CD4-positive, alpha-beta T cell treated with Interleukin-10 for 1 hour (primary cell): ENCODE results near the gene PNMA8B.
A peak's percentile ranks its signal among the peaks of the same experiment; 100 is the strongest.
"Not testable (repeated sequence)": the region's sequence is repeated elsewhere in the genome, so short reads cannot be mapped to it uniquely, and the experiment has no call there.

Experiments
- DNase-seq: peaks from one replicate; pipeline ENCODE4 v3.0.0-alpha.2; 2020

PNMA8B gene

GRCh38 chr19:46495786-46496099 is at the start of gene PNMA8B:
TSS of gene PNMA8B (minus strand) at chr19:46495867. CDS start at chr19:46495465, 402 bp downstream.
- DNase-seq: peak; percentile 39

- no peak for DNase-seq
Measured at GRCh38 chr19:46544651-46545050, 49.0 kb upstream of the PNMA8B start.

DNA sequence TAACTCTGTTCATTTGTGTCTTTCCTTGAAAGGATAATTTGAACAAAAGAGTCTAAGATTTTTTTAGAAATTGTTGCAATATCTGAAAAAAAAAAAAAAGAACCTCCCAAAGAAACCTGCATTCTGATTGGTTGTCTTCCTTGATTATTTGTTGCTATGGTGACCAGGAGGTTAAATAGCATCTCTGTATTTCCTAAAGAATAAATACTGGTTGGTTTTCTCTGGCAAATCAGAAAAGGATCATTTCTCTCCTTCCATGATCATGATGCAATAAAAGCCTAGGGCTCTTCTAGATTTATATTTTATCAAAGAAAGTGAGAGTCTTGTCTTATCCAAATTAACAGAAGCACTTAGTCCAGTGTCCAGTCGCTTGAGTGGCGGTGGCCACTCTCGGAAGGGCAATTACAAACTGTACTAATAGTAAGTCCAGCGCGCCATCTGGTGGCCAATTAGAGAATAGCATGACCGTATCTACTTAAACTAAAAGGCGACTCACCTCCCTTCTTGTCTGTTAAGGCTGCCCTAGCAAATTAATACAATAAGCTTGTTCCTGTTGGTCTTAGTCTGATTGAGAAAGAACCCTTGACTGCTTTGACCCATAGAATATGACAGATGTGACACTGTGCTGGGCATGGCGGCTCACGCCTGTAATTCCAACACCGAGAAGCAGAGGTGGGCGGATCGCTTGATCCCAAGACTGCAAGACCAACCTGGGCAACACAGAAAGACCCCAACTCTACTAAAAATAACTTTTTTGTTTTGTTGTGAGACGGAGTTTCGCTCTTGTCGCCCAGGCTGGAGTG is 47.0 kb upstream of the PNMA8B start:
- DNase-seq: peak; percentile 79

GRCh38 chr19:46537136-46538097 is 41.8 kb upstream of the PNMA8B start:
- DNase-seq: peak; percentile 67

GRCh38 chr19:46536391-46536790 is 40.7 kb upstream of the PNMA8B start:
- DNase-seq: no peak

DNA sequence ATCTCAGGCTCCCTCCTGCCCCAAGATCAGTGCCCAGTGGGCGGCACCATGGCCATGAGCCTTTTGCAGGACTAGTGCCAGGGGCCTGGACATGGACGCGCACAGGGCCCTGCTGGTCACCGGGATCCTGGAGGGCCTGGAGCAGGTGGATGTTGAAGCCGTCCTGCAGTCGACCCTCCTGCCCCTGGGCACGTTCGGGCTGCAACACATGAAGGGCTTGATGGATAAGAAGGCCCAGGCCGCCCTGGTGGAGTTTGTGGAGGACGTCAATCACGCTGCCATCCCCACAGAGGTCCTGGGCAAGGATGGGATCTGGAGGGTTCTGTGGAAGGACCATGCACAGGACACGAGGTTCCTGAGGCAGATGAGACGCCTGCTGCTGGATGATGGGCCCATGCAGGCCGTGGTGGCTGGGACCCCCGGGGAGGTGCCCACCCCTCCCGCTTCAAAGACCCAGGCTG is 38.0 kb upstream of the PNMA8B start:
- DNase-seq: no peak

GRCh38 chr19:46533078-46533620 is 37.5 kb upstream of the PNMA8B start:
- no peak for DNase-seq

- no peak for DNase-seq
Measured at GRCh38 chr19:46530636-46531035, 35.0 kb upstream of the PNMA8B start.

GRCh38 chr19:46529622-46530451 is 34.2 kb upstream of the PNMA8B start:
- peak; percentile 78 for DNase-seq

- DNase-seq: no peak
Measured at GRCh38 chr19:46528601-46529590, 33.2 kb upstream of the PNMA8B start.

- not testable (repeated sequence) for DNase-seq
Measured at GRCh38 chr19:46526801-46527200, 31.1 kb upstream of the PNMA8B start.

DNA sequence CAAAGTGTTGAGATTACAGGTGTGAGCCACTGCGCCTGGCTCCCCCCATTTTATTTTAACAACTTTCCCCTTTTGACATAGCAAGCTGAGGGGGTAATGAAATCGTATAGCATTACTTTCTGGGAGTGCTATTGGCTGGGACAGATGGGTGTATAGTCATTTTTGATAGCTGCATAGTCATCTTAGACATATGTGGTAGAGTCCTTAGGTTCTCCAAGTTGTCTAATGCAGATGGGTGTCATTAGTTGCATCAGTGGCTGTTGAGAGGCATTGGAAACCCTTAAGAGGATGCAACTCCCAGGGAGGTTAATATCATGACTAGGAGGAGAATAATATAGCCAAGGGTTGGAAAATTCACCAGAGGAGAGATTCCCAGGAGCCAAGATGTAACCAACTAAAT is 28.6 kb upstream of the PNMA8B start:
- DNase-seq: no peak

DNA sequence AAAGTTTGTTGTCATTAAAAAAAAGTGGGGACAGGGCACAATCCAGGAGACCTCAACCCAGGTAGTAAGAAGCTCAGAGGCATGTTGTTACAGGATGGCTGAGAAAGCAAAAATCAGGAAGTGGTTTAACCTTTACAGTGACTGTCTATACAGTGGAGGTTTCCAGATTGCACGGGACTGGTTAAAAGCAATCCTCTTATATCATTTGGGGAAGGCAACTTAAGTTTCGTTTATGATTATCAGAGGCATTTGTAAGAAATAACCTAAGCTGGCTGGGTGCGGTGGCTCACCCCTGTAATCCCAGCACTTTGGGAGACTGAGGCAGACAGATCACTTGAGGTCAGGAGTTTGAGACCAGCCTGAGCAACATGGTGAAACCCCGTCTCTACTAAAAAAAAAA is 27.3 kb upstream of the PNMA8B start:
- DNase-seq: peak; percentile 52

GRCh38 chr19:46521241-46521868 is 25.7 kb upstream of the PNMA8B start:
- no peak for DNase-seq

DNA sequence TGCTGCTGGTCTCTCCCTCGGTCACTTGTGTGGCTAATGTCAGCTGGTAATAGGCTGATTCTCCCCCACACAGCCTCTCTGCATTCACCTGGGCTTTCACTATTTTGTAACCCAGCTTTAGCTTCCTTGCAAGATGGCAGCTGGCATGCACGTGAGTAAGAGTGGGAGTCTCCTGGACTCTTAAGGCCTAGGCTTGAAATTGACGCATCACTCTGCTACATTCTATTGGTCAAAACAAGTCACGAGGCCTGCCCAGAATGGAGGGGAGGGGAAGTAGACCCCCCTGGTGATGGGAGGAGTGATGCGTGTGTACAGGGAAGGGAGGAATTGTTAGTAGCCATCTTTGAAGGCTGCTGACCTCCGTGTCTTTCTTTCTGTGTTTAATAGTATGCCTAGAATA is 24.9 kb upstream of the PNMA8B start:
- no peak for DNase-seq

DNA sequence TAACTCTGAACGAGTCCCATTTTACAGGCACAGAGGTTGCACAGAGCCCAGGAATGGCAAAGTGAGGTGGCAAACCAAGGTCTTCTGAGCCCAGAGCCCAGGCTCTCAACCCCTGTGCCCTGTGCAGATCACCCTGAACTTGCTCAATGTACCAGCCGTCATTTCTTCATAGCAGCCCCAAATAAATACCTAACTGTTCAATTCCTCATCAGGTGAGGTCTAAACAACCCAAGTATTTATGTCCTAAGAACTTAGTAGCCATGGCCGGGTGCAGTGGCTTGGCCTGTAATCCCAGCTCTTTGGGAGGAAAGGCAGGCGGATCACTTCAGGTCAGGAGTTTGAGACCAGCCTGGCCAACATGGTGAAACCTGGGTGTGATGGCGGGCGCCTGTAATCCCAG is 21.8 kb upstream of the PNMA8B start:
- DNase-seq: no peak

- peak; percentile 55 for DNase-seq
Measured at GRCh38 chr19:46515879-46516350, 20.2 kb upstream of the PNMA8B start.

DNA sequence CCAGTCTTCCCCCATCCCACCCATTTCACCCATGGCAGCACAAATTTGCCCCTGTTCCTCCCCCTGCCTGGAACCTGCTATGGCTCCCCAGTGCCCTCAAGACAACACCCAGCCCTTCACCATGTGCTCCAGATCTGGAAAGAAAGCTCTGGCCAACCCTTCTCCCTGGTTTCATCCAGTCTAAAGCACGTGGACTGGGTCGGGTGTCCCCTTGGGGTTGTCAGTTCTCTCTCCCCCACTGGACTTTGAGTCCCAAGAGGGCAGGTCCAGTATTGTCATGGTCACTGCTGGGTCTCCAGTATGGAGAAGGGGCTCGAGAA is 19.6 kb upstream of the PNMA8B start:
- no peak for DNase-seq

DNA sequence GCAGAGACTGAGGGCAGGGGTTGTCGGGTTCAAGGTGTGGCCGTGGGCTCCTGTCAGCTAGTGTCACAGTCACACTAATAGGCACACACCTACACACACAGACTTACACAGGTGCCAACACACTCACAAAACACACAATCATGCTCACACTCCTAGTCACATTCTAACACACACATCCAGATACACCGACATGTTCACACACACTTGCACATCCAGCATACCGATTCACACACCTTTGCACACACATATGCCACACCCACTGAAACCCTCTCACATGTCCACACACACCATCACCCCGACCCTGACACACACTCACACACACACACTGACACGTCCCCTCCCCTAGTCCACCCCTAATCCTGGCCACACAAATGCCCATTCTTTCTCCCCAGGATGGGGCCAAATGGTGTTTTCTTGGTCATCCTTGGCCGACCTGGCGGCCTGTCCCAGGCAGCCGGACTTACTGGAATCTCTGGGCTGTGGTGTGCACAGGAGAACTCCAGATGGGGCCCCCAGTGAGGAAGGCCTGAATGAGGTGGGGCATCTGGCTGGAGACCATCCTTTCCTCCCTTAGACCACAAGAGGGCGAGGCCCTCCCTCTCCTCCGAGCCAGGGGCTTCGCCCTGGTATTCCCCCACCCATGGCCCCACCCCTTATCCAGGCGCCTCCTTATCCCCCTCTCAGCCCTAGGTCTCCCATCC is 19.1 kb upstream of the PNMA8B start:
- DNase-seq: no peak
